Activated CD4-positive, alpha-beta T cell treated with anti-CD3 and anti-CD28 coated beads, Interleukin-2, amount 50 U/mL, for 24 hours (primary cell): ENCODE data around the gene CHAT.

Experiments used
- DNase-seq, 2 donors: peaks; one replicate each; pipeline ENCODE4 v3.0.0-alpha.2; 2020; ENCODE audit warnings: low read depth in 1 of 2, low spot score in 1 of 2

The CHAT gene

GRCh38 chr10:49627644-49628247, 13.9 kb downstream of the CHAT start:
- no peak for DNase-seq

GRCh38 chr10:49628599-49628998, 14.8 kb downstream of the CHAT start:
- DNase-seq = no peak

- no peak for DNase-seq
These were observed 15.6 kb downstream of the CHAT start for GRCh38 chr10:49629431-49629881.

- DNase-seq = no peak
These were observed 18.1 kb downstream of the CHAT start for GRCh38 chr10:49631975-49632374.

GRCh38 chr10:49632406-49633317, 18.8 kb downstream of the CHAT start:
- no peak for DNase-seq

GRCh38 chr10:49633327-49634068, 19.7 kb downstream of the CHAT start:
- DNase-seq = no peak

- DNase-seq = no peak
These were observed 20.3 kb downstream of the CHAT start for GRCh38 chr10:49634069-49634660.

- DNase-seq = no peak
These were observed 28.5 kb downstream of the CHAT start for GRCh38 chr10:49642311-49642710.

GRCh38 chr10:49643241-49644034, 29.6 kb downstream of the CHAT start:
- DNase-seq = no peak

- DNase-seq = no peak
These were observed 30.3 kb downstream of the CHAT start for GRCh38 chr10:49644035-49644646.

- no peak for DNase-seq
These were observed 31.6 kb downstream of the CHAT start for GRCh38 chr10:49645417-49645816.

- no peak for DNase-seq
These were observed 32.3 kb downstream of the CHAT start for GRCh38 chr10:49645871-49646870.

GRCh38 chr10:49647554-49647953, 33.7 kb downstream of the CHAT start:
- DNase-seq = no peak

- no peak for DNase-seq
These were observed 34.4 kb downstream of the CHAT start for GRCh38 chr10:49647985-49648795.

GRCh38 chr10:49649294-49649693, 35.5 kb downstream of the CHAT start:
- no peak for DNase-seq

GRCh38 chr10:49649936-49650723, 36.3 kb downstream of the CHAT start:
- no peak for DNase-seq

- no peak for DNase-seq
These were observed 36.8 kb downstream of the CHAT start for GRCh38 chr10:49650724-49651034.
